K562 (cell line): ENCODE data around the gene IL6ST. TPM values are rescaled to one million over a fixed set of nuclear protein-coding genes. Genes with fewer than 3 reads are reported as not detected.

Experiments
- ATAC-seq: fragments of 200-7000 bp; cut with Tn5 transposase; 3 replicates; pipeline ENCODE4 v1.9.1; 2020; ENCODE audit warnings: moderate library complexity
- BruUV-seq: library from RNA; stranded (reverse); fragments of 400-500 nt; replicated peaks from 2 replicates; lab custom pipeline; 2021; lab: Mats Ljungman, UMichigan
- CTCF ChIA-PET: fragments of 300-600 bp; formaldehyde crosslinking; extraction: SDS; loops from one replicate; lab custom pipeline; 2021; ENCODE audit warnings: low intra/inter-chr PET ratio; lab: Yijun Ruan, JAX
- POLR2A ChIA-PET: fragments of 300-600, 350-650 bp; sonication (Branson Sonifier 250); formaldehyde crosslinking; extraction: SDS; loops from one replicate; lab custom pipeline; 2021; ENCODE audit warnings: antibody characterized with exemption, inconsistent platforms; lab: Yijun Ruan, JAX
- DNase-seq, 4 experiments: peaks; one replicate each; pipeline versions ENCODE4 v3.0.0 to v3.0.0-alpha.2; 2011 to 2018; ENCODE audit warnings: low spot score in 3 of 4, mixed read lengths in 3 of 4; ENCODE audit errors: extremely low read depth in 1 of 4
- FAIRE-seq: peaks from 2 replicates; lab custom pipeline; 2011; peaks lifted over from hg19 to GRCh38; lab: Jason Lieb, UNC
- H2AFZ ChIP-seq: 2 replicates; pipeline ENCODE4 v1.6.0; 2011; ENCODE audit warnings: low read depth, low read length, control low read depth, inconsistent platforms
- H3K27ac ChIP-seq: fragments of 200-600 bp; 3 replicates; pipeline ENCODE4 v1.8.0; 2011; ENCODE audit warnings: low read depth, mild to moderate bottlenecking, control low read depth, inconsistent platforms, low read length, moderate library complexity, mixed read lengths; ENCODE audit errors: extremely low read depth
- H3K27me3 ChIP-seq, 2 experiments: fragments of 300-600 bp in 1 of 2; 2 replicates in 1 of 2; 3 replicates in 1 of 2; pipeline versions ENCODE4 v1.6.0 to v1.8.0; 2011; ENCODE audit warnings: inconsistent platforms in 2 of 2, low read length in 2 of 2, mild to moderate bottlenecking in 1 of 2, mixed read lengths in 1 of 2, moderate library complexity in 1 of 2; ENCODE audit not compliant: control insufficient read depth in 2 of 2, insufficient read depth in 2 of 2
- H3K36me3 ChIP-seq: fragments of 300-600 bp; 3 replicates; pipeline ENCODE4 v1.8.0; 2011; ENCODE audit warnings: mild to moderate bottlenecking, low read length, inconsistent platforms; ENCODE audit not compliant: control insufficient read depth, insufficient read depth
- H3K4me1 ChIP-seq, 2 experiments: fragments of 200-600 bp in 1 of 2; replicated peaks in 1 of 2; 2 replicates in 1 of 2; 3 replicates in 1 of 2; pipeline versions ENCODE4 v1.5.1 to v1.8.0; 2011; ENCODE audit warnings: inconsistent platforms in 2 of 2, low read length in 2 of 2, mild to moderate bottlenecking in 1 of 2, mixed read lengths in 1 of 2, moderate library complexity in 1 of 2; ENCODE audit not compliant: control insufficient read depth in 2 of 2, insufficient read depth in 2 of 2
- H3K4me2 ChIP-seq: 2 replicates; pipeline ENCODE4 v1.6.1; 2011; ENCODE audit warnings: low read length, control low read depth, inconsistent platforms, mixed read lengths; ENCODE audit not compliant: insufficient read depth
- H3K4me3 ChIP-seq: fragments of 200-600 bp; sonication (generic), shearing (Covaris generic); 2 replicates; pipeline ENCODE4 v1.5.1; 2016; ENCODE audit warnings: control low read depth, inconsistent platforms
- H3K79me2 ChIP-seq: fragments of 200-600 bp; 3 replicates; pipeline ENCODE4 v1.8.0; 2011; ENCODE audit warnings: low read length, inconsistent platforms; ENCODE audit not compliant: control insufficient read depth, insufficient read depth
- H3K9ac ChIP-seq, 2 experiments: 2 replicates each; pipeline versions ENCODE4 v1.6.0 to v1.6.1; 2011; ENCODE audit warnings: low read depth in 2 of 2, low read length in 2 of 2, control low read depth in 1 of 2, inconsistent platforms in 1 of 2, mild to moderate bottlenecking in 1 of 2, mixed read lengths in 1 of 2; ENCODE audit not compliant: insufficient read depth in 1 of 2
- H3K9me1 ChIP-seq: one replicate; pipeline ENCODE4 v1.6.0; 2011; ENCODE audit warnings: inconsistent platforms, mild to moderate bottlenecking, low read length, moderate library complexity; ENCODE audit not compliant: control insufficient read depth, insufficient read depth
- H3K9me3 ChIP-seq: replicated peaks from 2 replicates; pipeline ENCODE4 v1.5.1; 2011; ENCODE audit warnings: low read depth, low read length, inconsistent platforms; ENCODE audit not compliant: control insufficient read depth, insufficient read depth
- H4K20me1 ChIP-seq: replicated peaks from 2 replicates; pipeline ENCODE4 v1.6.1; 2011; ENCODE audit warnings: low read length, inconsistent platforms, mixed read lengths; ENCODE audit not compliant: control insufficient read depth, insufficient read depth
- ATF4 ChIP-seq: fragments of 450-650 bp; formaldehyde crosslinking; IDR thresholded peaks from 2 replicates; pipeline ENCODE4 v1.4.0; 2022; ENCODE audit warnings: mild to moderate bottlenecking, moderate library complexity
- CGGBP1 ChIP-seq: fragments of 250-450 bp; sonication (Bioruptor Pico); IDR thresholded peaks from 2 replicates; pipeline ENCODE4 v1.9.0; 2021; ENCODE audit warnings: mild to moderate bottlenecking
- HMGXB4 ChIP-seq: sonication (generic); formaldehyde crosslinking; IDR thresholded peaks from 2 replicates; pipeline ENCODE4 v1.8.1; 2023; ENCODE audit warnings: mild to moderate bottlenecking, missing genetic modification reagents
- KLF13 ChIP-seq: fragments of 450-650 bp; IDR thresholded peaks from 2 replicates; pipeline ENCODE4 v1.6.1; 2016; ENCODE audit warnings: missing genetic modification characterization, low read depth, mild to moderate bottlenecking, missing compliant biosample characterization, moderate library complexity, borderline replicate concordance
- MTA2 ChIP-seq: fragments of 450-650 bp; IDR thresholded peaks from 2 replicates; pipeline ENCODE4 v1.6.1; 2016; ENCODE audit warnings: low read depth
- PTBP1 ChIP-seq: fragments of 200-400 bp; formaldehyde crosslinking; IDR thresholded peaks from 2 replicates; pipeline ENCODE4 v1.6.1; 2017; ENCODE audit warnings: low read depth, low read length
- RFX5 ChIP-seq: IDR thresholded peaks from 2 replicates; pipeline ENCODE4 v1.6.1; 2011; ENCODE audit warnings: low read depth, mild to moderate bottlenecking, improper control_type of control experiment, low read length
- TAL1 ChIP-seq: fragments of 450-650 bp; IDR thresholded peaks from 2 replicates; pipeline ENCODE4 v1.6.1; 2016; ENCODE audit warnings: mild to moderate bottlenecking
- TEAD1 ChIP-seq, 2 experiments: fragments of 450-650 bp in 1 of 2; sonication (generic) in 1 of 2; formaldehyde crosslinking; IDR thresholded peaks; 2 replicates each; pipeline versions ENCODE4 v1.4.0 to v1.8.0; 2020 to 2022; ENCODE audit warnings: mild to moderate bottlenecking in 2 of 2, missing genetic modification reagents in 1 of 2
- XRCC5 ChIP-seq: fragments of 200-400 bp; formaldehyde crosslinking; IDR thresholded peaks from 2 replicates; pipeline ENCODE4 v1.6.1; 2017; ENCODE audit warnings: low read depth, mild to moderate bottlenecking, low read length
- ZNF174 ChIP-seq: fragments of 250-450 bp; sonication (Bioruptor Pico); IDR thresholded peaks from 2 replicates; pipeline ENCODE4 v1.4.0; 2020; ENCODE audit warnings: mild to moderate bottlenecking
- ZNF354B ChIP-seq: fragments of 250-450 bp; sonication (Bioruptor Pico); IDR thresholded peaks from 2 replicates; pipeline ENCODE4 v1.4.0; 2020
- ZSCAN29 ChIP-seq: fragments of 450-650 bp; IDR thresholded peaks from 2 replicates; pipeline ENCODE4 v1.6.1; 2017
- WGBS: fragments of 100-300 bp; shearing (Covaris generic); methylation state at CpG from one replicate; pipeline ENCODE4 v1.1.6; 2016; ENCODE audit warnings: low coverage, mixed read lengths; ENCODE audit not compliant: insufficient coverage; ENCODE audit errors: missing lambda C conversion rate; 5-methylcytosine and 5-hydroxymethylcytosine counted together
- in situ Hi-C: fragments of 300-500 bp; cut with MboI; formaldehyde crosslinking; loops from 4 replicates; pipeline ENCODE4 v1.15.0; 2018; ENCODE audit warnings: inconsistent platforms, mixed read lengths
- intact Hi-C: fragments of 100-400 bp; cut with micrococcal nuclease; formaldehyde crosslinking; loops from 2 replicates; pipeline ENCODE4 v1.14.2; 2022
- polyA plus RNA-seq, 8 experiments: library from polyadenylated mRNA; depleted of rRNA in 4 of 8; stranded (reverse) in 5 of 8; unstranded in 3 of 8; fragments of >200 nt; fragmentation: Nextera tagmentation in 2 of 8; fragmentation: Illumina TruSeq in 1 of 8; extraction: Ambion mirVana in 2 of 8; extraction: Trizol in 1 of 8; gene quantifications; 2 replicates each; pipeline versions ENCODE4 v1.2.1 to v1.2.3, GENCODE V29; 2011 to 2014; ENCODE audit warnings: inconsistent platforms in 1 of 8, missing spikeins in 1 of 8
- total RNA-seq, 7 experiments: library from RNA; depleted of rRNA in 6 of 7; stranded (reverse); fragments of >200 nt in 6 of 7; fragmentation: Illumina TruSeq in 2 of 7; extraction: Trizol in 2 of 7; gene quantifications; 2 replicates each; pipeline versions ENCODE4 v1.2.1 to v1.2.3, GENCODE V29; 2011 to 2021; ENCODE audit warnings: low replicate concordance in 1 of 7

IL6ST gene
- total and polyA plus RNA-seq, 9 of the 15 experiments (the other 6 are each of a cell fraction or from before 2014, with no cell fraction given) = 2.0 to 27.0 (median 7.9) TPM

GRCh38 chr5:56028708-56029107, 33.9 kb upstream of the IL6ST start:
- intact Hi-C loops = no loop called here
- no peaks in the 10 kb centered on the region for H3K9me3 ChIP-seq
- no peak overlapping the region for H3K9ac ChIP-seq
- no peak overlapping the region for H3K4me3 ChIP-seq
- H3K27me3 ChIP-seq = no peaks in the 10 kb centered on the region
- ChIA-PET POLR2A (interaction anchor here (0.9 kb wide), 1 partner anchor 40 kb away, joined by 4 read pairs; no protein-coding TSS in a partner anchor), CTCF (no interaction called here)
- peaks cover 6 to 7% of the 10 kb centered on the region in 2 experiments; a peak in 2 of 5 replicates for H3K4me1 ChIP-seq
- FAIRE-seq = no peak
- H3K27ac ChIP-seq = no peak overlapping the region
- no TSS peak for BruUV-seq
- no peaks in the 10 kb centered on the region for H3K9me1 ChIP-seq
- TF ChIP-seq CGGBP1 (CRISPR knock-in tag) (no peak), RFX5 (no peak), ZNF174 (CRISPR knock-in tag) (no peak)
- H3K36me3 ChIP-seq = no peaks in the 10 kb centered on the region
- ATAC-seq = no peak
- H4K20me1 ChIP-seq = no peaks in the 10 kb centered on the region
- no peak overlapping the region for H3K4me2 ChIP-seq
- no peaks in the 10 kb centered on the region for H3K79me2 ChIP-seq
- no peak for DNase-seq
- 78% methylated on average over 4 of the region's 6 CpGs for WGBS
- H2AFZ ChIP-seq = no peak overlapping the region
- in situ Hi-C loops = no loop called here

- H4K20me1 ChIP-seq = no peaks in the 10 kb centered on the region
- in situ Hi-C loops = no loop called here
- H3K36me3 ChIP-seq = no peaks in the 10 kb centered on the region
- 59% methylated on average over 3 of the region's 3 CpGs for WGBS
- H3K9me1 ChIP-seq = no peaks in the 10 kb centered on the region
- DNase-seq = no peak
- no peak for ATAC-seq
- H3K9ac ChIP-seq = no peak overlapping the region
- intact Hi-C loops = no loop called here
- H3K4me3 ChIP-seq = no peak overlapping the region
- no peaks in the 10 kb centered on the region for H3K27me3 ChIP-seq
- no peak overlapping the region for H2AFZ ChIP-seq
- H3K27ac ChIP-seq = no peak overlapping the region
- no peaks in the 10 kb centered on the region for H3K79me2 ChIP-seq
- no TSS peak for BruUV-seq
- peaks cover 7 to 18% of the 10 kb centered on the region in 2 experiments; a peak in 3 of 5 replicates for H3K4me1 ChIP-seq
- no peaks in the 10 kb centered on the region for H3K9me3 ChIP-seq
- H3K4me2 ChIP-seq = no peak overlapping the region
- CTCF ChIA-PET = no interaction called here
- POLR2A ChIA-PET = interaction anchor here (1.4 kb wide), 1 partner anchor 25 kb away, joined by 3 read pairs; no protein-coding TSS in a partner anchor
- FAIRE-seq = peak; percentile 73
- TF ChIP-seq ZSCAN29 = no peak
- no peak for TF ChIP-seq RFX5
- TF ChIP-seq KLF13 (tag) = no peak
- TF ChIP-seq TAL1 = no peak
- TF ChIP-seq ZNF354B (CRISPR knock-in tag) = no peak
- no peak for TF ChIP-seq ATF4
- no peak for TF ChIP-seq MTA2
- no peak for TF ChIP-seq PTBP1
- no peak for TF ChIP-seq XRCC5
- TF ChIP-seq TEAD1 (CRISPR knock-in tag; IDR thresholded peaks at IDR 0.05) = no peak
- TF ChIP-seq HMGXB4 (CRISPR knock-in tag) = no peak
Observed at GRCh38 chr5:56026863-56027300, 32.1 kb upstream of the IL6ST start.
